ENCODE results near the gene NEK6. TPM values are rescaled to one million over a fixed set of nuclear protein-coding genes. Genes with fewer than 3 reads are reported as not detected.

NEK6 gene
- polyA plus RNA-seq = 1.5 and 2.8 TPM in 2 replicates

GRCh38 chr9:124257844-124258606 lies at the start of gene NEK6:
NEK6 (plus strand) TSS chr9:124257949; CDS start chr9:124301965, 44,016 bp downstream.

Other genes starting within 250 kb of the NEK6 start
- 3.3 TPM in 1 of 2 replicates, not detected in the other for gene LHX2, start 246.2 kb upstream of the NEK6 start, polyA plus RNA-seq
- 379 and 443 TPM in 2 replicates for gene PSMB7, start 157.5 kb downstream of the NEK6 start, polyA plus RNA-seq
- not detected in 2 replicates for gene ADGRD2, start 192.5 kb downstream of the NEK6 start, polyA plus RNA-seq
- gene NR5A1, start 249.4 kb downstream of the NEK6 start, polyA plus RNA-seq = not detected in 2 replicates